Measurements from ENCODE around the gene HYAL4. TPM values are rescaled to one million over a fixed set of nuclear protein-coding genes. Genes with fewer than 3 reads are reported as not detected.
"Not testable (repeated sequence)": the region's sequence is repeated elsewhere in the genome, so short reads cannot be mapped to it uniquely, and the experiment has no call there.

The HYAL4 gene
- total RNA-seq, 6 experiments from 2014 or later, result not detected

GRCh38 chr7:123856428-123856827 is 11.5 kb downstream of the HYAL4 start:
- DNase-seq; H3K4me3 Mint-ChIP-seq; H3K4me1 Mint-ChIP-seq (ENCODE audit: low read depth); H3K36me3 Mint-ChIP-seq (ENCODE audit: low read depth); H3K27ac Mint-ChIP-seq; H3K27me3 Mint-ChIP-seq (ENCODE audit: insufficient read depth): not testable (repeated sequence)
- peaks cover 27% of the 10 kb centered on the region for H3K9me3 Mint-ChIP-seq

- Mint-ChIP-seq H3K36me3 (ENCODE audit: low read depth) (no peaks in the 10 kb centered on the region), H3K4me1 (ENCODE audit: low read depth) (no peaks in the 10 kb centered on the region; the same call in 1 of the 2 replicates), H3K9me3 (peaks cover 4% of the 10 kb centered on the region; the same call in 1 of the 2 replicates), H3K4me3 (no peak overlapping the region), H3K27ac (no peak overlapping the region), H3K27me3 (ENCODE audit: insufficient read depth) (peaks cover 3% of the 10 kb centered on the region; the same call in 1 of the 2 replicates)
- TF ChIP-seq, protein P1, sequence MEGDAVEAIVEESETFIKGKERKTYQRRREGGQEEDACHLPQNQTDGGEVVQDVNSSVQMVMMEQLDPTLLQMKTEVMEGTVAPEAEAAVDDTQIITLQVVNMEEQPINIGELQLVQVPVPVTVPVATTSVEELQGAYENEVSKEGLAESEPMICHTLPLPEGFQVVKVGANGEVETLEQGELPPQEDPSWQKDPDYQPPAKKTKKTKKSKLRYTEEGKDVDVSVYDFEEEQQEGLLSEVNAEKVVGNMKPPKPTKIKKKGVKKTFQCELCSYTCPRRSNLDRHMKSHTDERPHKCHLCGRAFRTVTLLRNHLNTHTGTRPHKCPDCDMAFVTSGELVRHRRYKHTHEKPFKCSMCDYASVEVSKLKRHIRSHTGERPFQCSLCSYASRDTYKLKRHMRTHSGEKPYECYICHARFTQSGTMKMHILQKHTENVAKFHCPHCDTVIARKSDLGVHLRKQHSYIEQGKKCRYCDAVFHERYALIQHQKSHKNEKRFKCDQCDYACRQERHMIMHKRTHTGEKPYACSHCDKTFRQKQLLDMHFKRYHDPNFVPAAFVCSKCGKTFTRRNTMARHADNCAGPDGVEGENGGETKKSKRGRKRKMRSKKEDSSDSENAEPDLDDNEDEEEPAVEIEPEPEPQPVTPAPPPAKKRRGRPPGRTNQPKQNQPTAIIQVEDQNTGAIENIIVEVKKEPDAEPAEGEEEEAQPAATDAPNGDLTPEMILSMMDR (IDR thresholded peaks at IDR 0.05), result no peak
- no peak for DNase-seq
Observed at GRCh38 chr7:123860848-123861247, 15.9 kb downstream of the HYAL4 start.

GRCh38 chr7:123862775-123863174 is 17.8 kb downstream of the HYAL4 start:
- DNase-seq, result no peak
- TF ChIP-seq, protein P1 (IDR thresholded peaks at IDR 0.05), result no peak
- Mint-ChIP-seq H3K9me3 (no peaks in the 10 kb centered on the region), H3K27ac (no peak overlapping the region), H3K36me3 (ENCODE audit: low read depth) (no peaks in the 10 kb centered on the region), H3K27me3 (ENCODE audit: insufficient read depth) (peaks cover 7% of the 10 kb centered on the region), H3K4me1 (ENCODE audit: low read depth) (no peaks in the 10 kb centered on the region; the same call in 1 of the 2 replicates), H3K4me3 (no peak overlapping the region)

DNA sequence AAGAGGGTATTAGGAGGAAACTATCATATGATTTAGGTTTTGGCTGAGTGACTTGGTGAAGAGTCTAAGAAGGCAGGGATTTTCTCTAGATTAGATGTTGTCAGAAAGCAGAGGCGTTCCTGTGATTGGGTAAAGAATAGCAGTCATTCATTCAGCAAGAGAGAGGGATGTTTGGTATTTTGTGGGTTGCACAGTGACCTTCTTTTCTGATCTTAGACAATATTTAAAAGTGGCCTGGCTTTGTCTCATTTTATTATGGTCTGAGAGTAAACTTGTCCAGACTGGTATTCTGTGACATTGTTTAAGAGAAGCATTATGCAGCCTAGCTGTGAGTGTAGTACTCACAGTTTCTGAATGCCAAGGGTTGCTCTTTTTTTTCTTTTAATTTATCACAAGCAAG is 18.5 kb downstream of the HYAL4 start:
- Mint-ChIP-seq H3K4me3 (no peak overlapping the region), H3K9me3 (no peaks in the 10 kb centered on the region), H3K36me3 (ENCODE audit: low read depth) (no peaks in the 10 kb centered on the region), H3K27me3 (ENCODE audit: insufficient read depth) (peaks cover 7% of the 10 kb centered on the region), H3K27ac (no peak overlapping the region), H3K4me1 (ENCODE audit: low read depth) (no peaks in the 10 kb centered on the region; the same call in 1 of the 2 replicates)
- no peak for DNase-seq
- TF ChIP-seq, protein P1 (IDR thresholded peaks at IDR 0.05), result no peak

- DNase-seq, result no peak
- TF ChIP-seq, protein P1 (IDR thresholded peaks at IDR 0.05), result no peak
- no peak overlapping the region for H3K27ac Mint-ChIP-seq
- H3K36me3 Mint-ChIP-seq (ENCODE audit: low read depth), result no peaks in the 10 kb centered on the region
- H3K9me3 Mint-ChIP-seq, result no peaks in the 10 kb centered on the region
- H3K4me1 Mint-ChIP-seq (ENCODE audit: low read depth), result no peaks in the 10 kb centered on the region; the same call in 1 of the 2 replicates
- peaks cover 7% of the 10 kb centered on the region for H3K27me3 Mint-ChIP-seq (ENCODE audit: insufficient read depth)
- no peak overlapping the region for H3K4me3 Mint-ChIP-seq
Observed at GRCh38 chr7:123864012-123864411, 19.0 kb downstream of the HYAL4 start.

DNA sequence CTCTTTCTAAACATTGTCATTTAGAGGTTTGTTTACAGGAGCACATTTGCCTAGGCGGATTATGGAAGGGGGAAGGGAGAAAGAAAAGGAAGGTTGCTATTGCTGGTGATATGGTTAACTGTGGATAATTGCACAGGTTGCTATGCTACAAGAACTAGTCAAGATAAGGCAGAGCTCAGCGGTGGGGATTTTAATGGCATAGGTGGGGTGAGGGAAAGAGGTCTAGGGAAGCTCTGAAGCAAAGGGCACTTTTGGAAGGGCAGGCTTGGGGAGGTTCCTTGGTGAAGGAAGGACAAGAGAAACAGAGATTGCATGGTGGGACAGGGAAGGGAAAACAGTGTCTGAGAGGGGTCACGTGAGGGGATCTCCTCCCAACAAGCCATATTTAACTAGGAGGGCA is 19.5 kb downstream of the HYAL4 start:
- Mint-ChIP-seq H3K4me1 (ENCODE audit: low read depth) (no peaks in the 10 kb centered on the region; the same call in 1 of the 2 replicates), H3K4me3 (no peak overlapping the region), H3K27ac (no peak overlapping the region), H3K36me3 (ENCODE audit: low read depth) (no peaks in the 10 kb centered on the region), H3K9me3 (no peaks in the 10 kb centered on the region), H3K27me3 (ENCODE audit: insufficient read depth) (peaks cover 9% of the 10 kb centered on the region)
- DNase-seq, result no peak
- TF ChIP-seq, protein P1 (IDR thresholded peaks at IDR 0.05), result no peak
